Loucy (cell line): ENCODE results near the gene INO80C.
A peak's percentile ranks its signal among the peaks of the same experiment; 100 is the strongest.

ENCODE experiments used
- H2AFZ ChIP-seq: fragments of 200-600 bp; sonication (generic); 2 replicates; pipeline ENCODE4 v1.6.0; 2016; ENCODE audit warnings: antibody characterized with exemption, mild to moderate bottlenecking, low read length, moderate library complexity
- H3F3A ChIP-seq: fragments of 200-600 bp; 2 replicates; pipeline ENCODE4 v1.6.0; 2016; ENCODE audit warnings: antibody characterized with exemption, low read depth, mild to moderate bottlenecking
- H3K27me3 ChIP-seq: fragments of 200-600 bp; sonication (generic); 2 replicates; pipeline ENCODE4 v1.6.1; 2014; ENCODE audit warnings: low read length, mild to moderate bottlenecking; ENCODE audit not compliant: insufficient read depth, poor library complexity, severe bottlenecking
- H3K36me3 ChIP-seq: fragments of 200-600 bp; sonication (generic); 2 replicates; pipeline ENCODE4 v1.6.1; 2016; ENCODE audit warnings: low read length; ENCODE audit not compliant: insufficient read depth
- H3K4me1 ChIP-seq: fragments of 200-600 bp; sonication (generic); 2 replicates; pipeline ENCODE4 v1.5.1; 2014; ENCODE audit warnings: low read length, mild to moderate bottlenecking; ENCODE audit not compliant: insufficient read depth, poor library complexity, severe bottlenecking
- H3K4me2 ChIP-seq: fragments of 200-600 bp; sonication (generic); 2 replicates; pipeline ENCODE4 v1.6.0; 2014; ENCODE audit warnings: antibody characterized with exemption, low read length, low read depth, mild to moderate bottlenecking; ENCODE audit not compliant: poor library complexity, severe bottlenecking
- H3K4me3 ChIP-seq: fragments of 200-600 bp; sonication (generic); 2 replicates; pipeline ENCODE4 v1.5.1; 2014; ENCODE audit warnings: low read length, mild to moderate bottlenecking, mixed read lengths; ENCODE audit not compliant: poor library complexity, severe bottlenecking
- H3K79me2 ChIP-seq: fragments of 200-600 bp; sonication (generic); 2 replicates; pipeline ENCODE4 v1.6.1; 2014; ENCODE audit warnings: low read length; ENCODE audit not compliant: insufficient read depth
- H3K9ac ChIP-seq: fragments of 200-600 bp; sonication (generic); 2 replicates; pipeline ENCODE4 v1.6.0; 2014; ENCODE audit warnings: mild to moderate bottlenecking, low read depth, low read length, moderate library complexity; ENCODE audit not compliant: poor library complexity, severe bottlenecking
- H3K9me2 ChIP-seq: fragments of 200-600 bp; sonication (generic); replicated peaks from 2 replicates; pipeline ENCODE4 v1.6.1; 2016; ENCODE audit warnings: low read depth, low read length, mixed read lengths
- H3K9me3 ChIP-seq: fragments of 200-600 bp; sonication (generic); 2 replicates; pipeline ENCODE4 v1.6.1; 2014; ENCODE audit warnings: mild to moderate bottlenecking, antibody characterized with exemption, low read length, low read depth; ENCODE audit not compliant: insufficient read depth
- H4K20me1 ChIP-seq: fragments of 200-600 bp; sonication (generic); 2 replicates; pipeline ENCODE4 v1.6.0; 2014; ENCODE audit warnings: antibody characterized with exemption, low read length, mild to moderate bottlenecking; ENCODE audit not compliant: insufficient read depth, poor library complexity, severe bottlenecking
- EZH2phosphoT487 ChIP-seq: fragments of 200-600 bp; IDR thresholded peaks from 2 replicates; pipeline ENCODE4 v1.6.1; 2018; ENCODE audit warnings: antibody characterized with exemption, mild to moderate bottlenecking, moderate library complexity, borderline replicate concordance
- TF ChIP-seq, protein P1 (sequence below): fragments of 200-600 bp; sonication (generic); conservative IDR thresholded peaks from 2 replicates; pipeline ENCODE4 v1.5.1; 2014; ENCODE audit warnings: mild to moderate bottlenecking, antibody characterized with exemption, low read length

The INO80C gene, protein sequence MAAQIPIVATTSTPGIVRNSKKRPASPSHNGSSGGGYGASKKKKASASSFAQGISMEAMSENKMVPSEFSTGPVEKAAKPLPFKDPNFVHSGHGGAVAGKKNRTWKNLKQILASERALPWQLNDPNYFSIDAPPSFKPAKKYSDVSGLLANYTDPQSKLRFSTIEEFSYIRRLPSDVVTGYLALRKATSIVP

DNA sequence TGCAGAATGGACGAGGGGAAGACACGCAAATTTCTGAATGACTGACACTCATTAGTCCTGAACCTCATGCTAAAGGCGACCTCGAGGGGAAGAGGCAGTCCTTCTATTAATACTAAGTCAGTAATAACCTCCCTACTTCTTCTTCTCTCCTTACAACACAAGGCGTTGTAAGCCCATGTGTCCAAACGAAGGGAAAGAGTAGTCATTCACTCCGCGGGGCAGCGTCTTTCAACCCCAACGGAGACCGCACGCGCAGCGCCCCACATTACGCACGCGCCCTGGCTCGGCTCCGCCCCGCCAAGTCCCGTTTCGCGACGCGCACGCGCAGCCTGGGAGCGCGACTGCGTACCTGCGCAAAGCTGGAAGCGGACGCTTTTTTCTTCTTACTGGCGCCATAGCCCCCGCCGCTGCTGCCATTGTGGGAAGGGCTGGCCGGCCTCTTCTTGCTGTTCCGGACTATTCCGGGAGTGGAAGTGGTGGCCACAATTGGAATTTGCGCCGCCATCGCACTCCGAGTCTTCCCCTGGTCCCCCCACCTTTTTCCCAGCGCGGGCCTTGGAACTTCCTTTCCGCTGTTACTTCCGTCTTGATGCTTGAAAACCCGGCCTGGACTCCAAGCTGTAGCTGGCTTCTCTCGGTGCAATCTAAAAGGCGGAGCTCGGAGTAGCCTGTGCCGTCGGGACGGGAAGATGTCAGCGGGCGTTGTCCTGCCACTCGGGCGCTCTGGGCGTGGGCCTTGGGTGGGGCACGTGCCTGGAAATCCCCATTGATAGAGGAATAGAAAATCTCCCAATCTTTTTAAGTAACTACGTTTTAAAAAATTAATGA lies at the start of gene INO80C:
Gene INO80C (minus strand): TSS at position 591 of the 828 bp plus-strand sequence. CDS start 86 bp downstream, at position 505.
- H3K4me1 ChIP-seq, result peaks cover 43% of the 10 kb centered on the region
- H3K79me2 ChIP-seq, result peaks cover 38% of the 10 kb centered on the region
- H4K20me1 ChIP-seq, result no peaks in the 10 kb centered on the region
- H2AFZ ChIP-seq, result peak within 1 kb of the TSS; percentile 97
- H3K36me3 ChIP-seq, result no peaks in the 10 kb centered on the region
- H3K4me3 ChIP-seq, result peak within 1 kb of the TSS; percentile 93
- peak within 1 kb of the TSS; percentile 83 for H3K9ac ChIP-seq
- H3K4me2 ChIP-seq, result peak within 1 kb of the TSS; percentile 99
- no peaks in the 10 kb centered on the region for H3F3A ChIP-seq
- TF ChIP-seq, protein P1, sequence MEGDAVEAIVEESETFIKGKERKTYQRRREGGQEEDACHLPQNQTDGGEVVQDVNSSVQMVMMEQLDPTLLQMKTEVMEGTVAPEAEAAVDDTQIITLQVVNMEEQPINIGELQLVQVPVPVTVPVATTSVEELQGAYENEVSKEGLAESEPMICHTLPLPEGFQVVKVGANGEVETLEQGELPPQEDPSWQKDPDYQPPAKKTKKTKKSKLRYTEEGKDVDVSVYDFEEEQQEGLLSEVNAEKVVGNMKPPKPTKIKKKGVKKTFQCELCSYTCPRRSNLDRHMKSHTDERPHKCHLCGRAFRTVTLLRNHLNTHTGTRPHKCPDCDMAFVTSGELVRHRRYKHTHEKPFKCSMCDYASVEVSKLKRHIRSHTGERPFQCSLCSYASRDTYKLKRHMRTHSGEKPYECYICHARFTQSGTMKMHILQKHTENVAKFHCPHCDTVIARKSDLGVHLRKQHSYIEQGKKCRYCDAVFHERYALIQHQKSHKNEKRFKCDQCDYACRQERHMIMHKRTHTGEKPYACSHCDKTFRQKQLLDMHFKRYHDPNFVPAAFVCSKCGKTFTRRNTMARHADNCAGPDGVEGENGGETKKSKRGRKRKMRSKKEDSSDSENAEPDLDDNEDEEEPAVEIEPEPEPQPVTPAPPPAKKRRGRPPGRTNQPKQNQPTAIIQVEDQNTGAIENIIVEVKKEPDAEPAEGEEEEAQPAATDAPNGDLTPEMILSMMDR, result no peak
- TF ChIP-seq EZH2phosphoT487, result no peak
- H3K27me3 ChIP-seq, result no peaks in the 10 kb centered on the region
- H3K9me3 ChIP-seq, result no peaks in the 10 kb centered on the region
- no peaks in the 10 kb centered on the region for H3K9me2 ChIP-seq

DNA sequence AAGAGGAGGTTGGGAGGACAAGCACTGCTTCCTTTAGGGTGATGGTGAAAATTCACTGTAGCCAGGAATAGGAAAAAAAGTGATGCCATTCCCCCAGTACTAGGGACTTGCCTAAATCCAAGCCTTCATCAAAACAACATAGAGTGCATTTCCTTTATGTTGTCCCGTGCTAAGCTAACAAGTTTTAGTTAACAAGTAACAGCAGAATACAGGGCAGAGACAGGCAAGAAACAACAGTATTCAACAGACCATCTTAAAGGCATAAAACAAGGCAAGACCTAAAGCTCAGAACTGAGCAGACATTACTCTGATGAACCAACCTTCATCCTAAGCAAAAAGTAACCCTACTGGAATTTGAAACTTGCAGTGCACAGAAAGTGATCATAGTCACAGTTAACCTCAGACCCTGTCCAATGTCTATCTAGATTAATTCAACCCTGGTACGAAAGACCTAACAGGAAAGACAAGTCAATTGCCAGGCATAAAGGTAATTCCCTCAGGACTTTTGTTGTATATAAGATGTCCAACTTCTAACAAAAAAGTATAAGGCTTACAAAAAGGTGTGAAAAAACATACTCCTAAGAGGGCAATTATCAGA lies 49.3 kb upstream of the INO80C start:
- no peak overlapping the region for H3K4me3 ChIP-seq
- H3K36me3 ChIP-seq, result no peaks in the 10 kb centered on the region
- TF ChIP-seq, protein P1, result no peak
- no peak for TF ChIP-seq EZH2phosphoT487
- H3F3A ChIP-seq, result no peaks in the 10 kb centered on the region
- no peaks in the 10 kb centered on the region for H3K79me2 ChIP-seq
- no peak overlapping the region for H2AFZ ChIP-seq
- H3K9me2 ChIP-seq, result no peaks in the 10 kb centered on the region
- no peaks in the 10 kb centered on the region for H3K27me3 ChIP-seq
- no peaks in the 10 kb centered on the region for H4K20me1 ChIP-seq
- H3K9me3 ChIP-seq, result no peaks in the 10 kb centered on the region
- H3K9ac ChIP-seq, result no peak overlapping the region
- H3K4me2 ChIP-seq, result no peak overlapping the region
- no peaks in the 10 kb centered on the region for H3K4me1 ChIP-seq

DNA sequence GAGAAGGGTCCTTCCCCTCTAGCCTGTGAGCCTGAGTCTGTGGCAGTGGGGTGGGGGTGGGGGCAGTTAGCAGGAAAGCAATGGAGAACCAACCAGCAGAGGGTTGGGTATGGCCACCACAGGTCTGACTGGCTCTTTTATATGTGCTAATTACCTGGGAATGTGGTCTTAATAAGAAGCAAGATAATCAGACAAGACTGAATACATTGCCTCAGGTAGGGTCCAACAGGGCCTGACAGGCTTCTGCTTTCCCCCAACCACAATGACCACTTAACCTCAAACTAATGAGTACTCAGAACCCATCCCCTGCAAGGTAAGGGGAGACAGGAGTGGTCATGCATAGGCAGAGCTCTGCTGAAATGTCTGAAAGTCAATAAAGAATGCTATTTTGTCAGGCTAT lies 44.6 kb upstream of the INO80C start:
- H3K9me3 ChIP-seq, result 0 out of 2 replicates have a peak, but pooled peaks cover 2% of the 10 kb centered on the region
- H3K4me2 ChIP-seq, result no peak overlapping the region
- no peaks in the 10 kb centered on the region for H3K79me2 ChIP-seq
- no peaks in the 10 kb centered on the region for H3F3A ChIP-seq
- no peaks in the 10 kb centered on the region for H4K20me1 ChIP-seq
- no peak overlapping the region for H2AFZ ChIP-seq
- H3K9me2 ChIP-seq, result no peaks in the 10 kb centered on the region
- no peaks in the 10 kb centered on the region for H3K36me3 ChIP-seq
- H3K4me1 ChIP-seq, result no peaks in the 10 kb centered on the region
- no peak overlapping the region for H3K9ac ChIP-seq
- H3K4me3 ChIP-seq, result no peak overlapping the region
- no peaks in the 10 kb centered on the region for H3K27me3 ChIP-seq
- TF ChIP-seq EZH2phosphoT487, result no peak
- TF ChIP-seq, protein P1, result no peak
